Measurements from ENCODE around the gene ZNF507.
"Not testable (repeated sequence)": the region's sequence is repeated elsewhere in the genome, so short reads cannot be mapped to it uniquely, and the experiment has no call there.

ZNF507 gene

DNA sequence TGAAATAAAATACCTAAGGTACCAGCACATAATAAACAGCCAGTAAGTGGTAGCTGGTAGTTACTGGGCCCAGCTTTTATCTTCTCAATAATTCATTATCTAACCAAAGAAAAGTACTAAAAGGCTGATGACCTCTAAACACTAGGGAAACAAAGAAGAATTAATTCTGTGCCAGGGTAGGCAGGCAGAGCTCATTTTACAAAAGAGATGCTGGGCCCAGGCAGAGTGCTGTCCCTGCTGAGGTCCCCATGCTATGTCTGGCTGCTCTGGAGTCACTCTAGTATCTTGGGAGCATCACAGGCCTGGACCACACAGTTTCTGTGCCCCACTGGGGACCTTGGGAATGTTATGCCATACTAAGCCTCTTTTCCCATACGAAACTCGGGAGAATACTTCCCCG lies 18.2 kb downstream of the ZNF507 start:
- intact Hi-C loops (cut with DNase I), result no loop called here
- DNase-seq, result peak in 3 of 10 donors; percentile 3 to 56 (median 25)

- no peak for DNase-seq
- intact Hi-C loops (cut with DNase I), result no loop called here
These were observed 18.6 kb downstream of the ZNF507 start for GRCh38 chr19:32364040-32364439.

- no peak for DNase-seq
- intact Hi-C loops (cut with DNase I), result no loop called here
These were observed 21.7 kb downstream of the ZNF507 start for GRCh38 chr19:32367063-32367462.

- intact Hi-C loops (cut with DNase I), result no loop called here
- no peak for DNase-seq
These were observed 22.6 kb downstream of the ZNF507 start for GRCh38 chr19:32367948-32368536.

DNA sequence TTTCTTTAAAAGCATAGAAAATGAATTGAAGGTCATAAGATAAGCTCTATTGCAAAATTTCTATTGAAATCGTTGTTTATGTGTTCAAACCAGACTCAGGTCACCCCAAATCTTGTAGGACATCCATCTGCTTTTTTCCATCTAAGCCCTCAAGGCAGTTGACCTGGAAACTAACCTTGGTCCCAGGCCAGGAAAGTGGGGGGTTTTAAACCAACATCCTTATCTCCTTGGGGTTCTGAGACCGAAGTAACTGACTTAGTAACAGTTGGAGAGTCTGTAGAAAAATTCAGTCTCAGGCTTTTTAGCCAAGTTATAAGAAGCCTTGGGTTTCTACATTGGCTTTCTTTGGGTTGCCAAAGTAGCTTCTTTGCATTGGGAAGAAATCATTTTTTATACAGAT lies 23.4 kb downstream of the ZNF507 start:
- no peak for DNase-seq
- intact Hi-C loops (cut with DNase I), result no loop called here

- intact Hi-C loops (cut with DNase I), result no loop called here
These were observed 27.5 kb downstream of the ZNF507 start for GRCh38 chr19:32372726-32373517.

GRCh38 chr19:32373585-32374295 lies 28.3 kb downstream of the ZNF507 start:
- intact Hi-C loops (cut with DNase I), result no loop called here
- peak in 1 of 10 donors; percentile 23 for DNase-seq

More at GRCh38 chr19:32372726-32373517, 27.5 kb downstream of the ZNF507 start:
- DNase-seq, result no peak

- intact Hi-C loops (cut with DNase I); DNase-seq: not testable (repeated sequence)
These were observed 29.0 kb downstream of the ZNF507 start for GRCh38 chr19:32374362-32374761.

DNA sequence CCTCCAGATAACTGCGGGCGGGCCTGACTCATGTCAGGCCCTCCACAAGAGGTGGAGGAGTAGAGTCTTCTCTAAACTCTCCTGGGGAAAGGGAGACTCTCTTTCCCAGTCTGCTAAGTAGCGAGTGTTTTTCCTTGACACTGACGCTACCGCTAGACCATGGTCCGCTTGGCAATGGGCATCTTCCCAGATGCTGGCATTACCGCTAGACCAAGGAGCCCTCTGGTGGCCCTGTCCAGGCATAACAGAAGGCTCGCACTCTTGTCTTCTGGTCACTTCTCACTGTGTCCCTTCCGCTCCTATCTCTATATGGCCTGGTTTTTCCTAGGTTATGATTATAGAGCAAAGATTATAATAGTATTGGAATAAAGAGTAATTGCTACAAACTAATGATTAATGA lies 31.7 kb downstream of the ZNF507 start:
- DNase-seq, result peak in 4 of 10 donors; percentile 6 to 89 (median 38)
- intact Hi-C loops (cut with DNase I), result loop anchor here (5.0 kb wide), 1 partner anchor 40 kb away; no protein-coding TSS in a partner anchor

- intact Hi-C loops (cut with DNase I), result no loop called here
- no peak for DNase-seq
These were observed 34.9 kb downstream of the ZNF507 start for GRCh38 chr19:32380269-32380668.

DNA sequence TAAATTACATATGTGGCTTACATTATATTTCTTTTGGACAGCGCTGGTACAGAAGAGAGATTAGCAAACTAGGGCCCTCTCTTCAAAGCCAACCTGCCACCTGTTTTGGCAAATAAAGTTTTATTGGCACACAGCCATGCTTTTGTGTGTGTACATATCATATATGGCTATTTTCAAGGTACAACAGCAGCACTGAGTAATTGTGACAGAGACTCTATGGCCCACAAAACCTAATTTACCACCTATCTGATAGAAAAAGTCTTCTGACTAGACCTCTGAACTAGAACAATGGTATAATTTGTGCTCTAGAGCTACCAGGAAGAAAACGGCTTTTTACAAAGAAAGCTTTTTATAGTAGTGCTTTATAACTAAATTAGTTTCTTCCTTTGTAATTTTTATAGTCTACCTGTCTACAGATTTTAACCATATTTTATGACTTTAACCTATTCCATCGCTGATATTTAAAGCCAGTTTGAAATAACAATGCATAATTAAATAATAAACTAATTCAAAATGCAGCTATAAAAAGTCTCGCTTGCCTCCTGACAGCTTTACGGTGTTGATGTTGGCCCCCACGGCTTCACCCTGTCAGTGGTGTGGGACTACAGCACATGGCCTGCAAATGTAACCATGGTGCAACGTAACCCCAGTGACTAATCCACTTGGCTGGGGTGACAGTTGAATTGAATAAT lies 42.4 kb downstream of the ZNF507 start:
- intact Hi-C loops (cut with DNase I), result no loop called here
- no peak for DNase-seq

DNA sequence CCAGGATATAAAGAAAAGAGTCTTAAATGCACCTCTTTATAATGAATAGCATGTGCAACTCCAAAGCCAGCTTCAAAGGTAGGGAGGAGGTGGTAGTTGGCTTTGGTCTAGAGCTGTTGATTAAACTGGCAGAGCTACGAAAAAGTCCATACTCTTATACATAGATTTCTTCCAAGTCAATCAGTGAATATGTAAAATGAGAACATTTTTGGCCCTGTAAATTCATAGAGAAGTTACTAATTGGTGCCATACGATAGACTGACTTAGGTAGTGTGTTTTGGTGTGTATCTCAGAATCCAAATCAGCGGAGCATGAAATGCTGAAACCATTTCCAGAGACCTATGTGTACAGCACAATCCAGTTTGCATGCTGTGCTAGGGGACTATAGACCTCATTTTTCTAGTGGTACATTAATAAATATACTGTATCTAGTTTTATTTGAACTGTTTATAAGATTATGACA lies 43.0 kb downstream of the ZNF507 start:
- intact Hi-C loops (cut with DNase I), result no loop called here
- DNase-seq, result no peak

GRCh38 chr19:32392901-32393300 lies 47.5 kb downstream of the ZNF507 start:
- no peak for DNase-seq
- intact Hi-C loops (cut with DNase I), result no loop called here

DNA sequence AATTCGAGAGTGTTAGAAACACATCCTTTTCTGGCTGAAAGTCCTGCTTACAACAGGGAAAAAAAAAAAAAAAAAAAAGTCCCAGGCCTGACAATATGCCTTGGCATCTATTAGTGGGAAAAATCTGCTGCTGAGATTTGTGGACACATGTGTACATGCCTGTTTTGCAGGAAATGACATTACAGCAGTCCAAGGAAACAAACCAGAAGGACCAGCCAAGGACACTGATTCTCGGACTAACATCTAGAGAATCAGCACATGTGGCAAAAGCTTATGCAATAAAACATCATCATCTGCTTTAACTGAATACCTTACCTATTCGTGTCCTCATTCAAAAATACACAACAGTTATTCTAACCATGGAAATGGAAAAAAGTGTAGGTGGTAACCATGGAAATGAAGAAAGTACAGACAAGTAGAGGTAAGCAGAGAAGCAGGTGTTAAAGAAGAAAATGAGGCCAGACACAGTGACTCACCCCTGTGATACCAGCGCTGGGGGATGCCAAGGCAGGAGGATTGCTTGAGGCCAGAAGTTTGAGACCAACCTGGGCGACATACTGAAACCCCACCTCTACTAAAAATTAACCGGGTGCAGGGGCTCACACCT lies 50.7 kb downstream of the ZNF507 start:
- intact Hi-C loops (cut with DNase I), result no loop called here
- no peak for DNase-seq

DNA sequence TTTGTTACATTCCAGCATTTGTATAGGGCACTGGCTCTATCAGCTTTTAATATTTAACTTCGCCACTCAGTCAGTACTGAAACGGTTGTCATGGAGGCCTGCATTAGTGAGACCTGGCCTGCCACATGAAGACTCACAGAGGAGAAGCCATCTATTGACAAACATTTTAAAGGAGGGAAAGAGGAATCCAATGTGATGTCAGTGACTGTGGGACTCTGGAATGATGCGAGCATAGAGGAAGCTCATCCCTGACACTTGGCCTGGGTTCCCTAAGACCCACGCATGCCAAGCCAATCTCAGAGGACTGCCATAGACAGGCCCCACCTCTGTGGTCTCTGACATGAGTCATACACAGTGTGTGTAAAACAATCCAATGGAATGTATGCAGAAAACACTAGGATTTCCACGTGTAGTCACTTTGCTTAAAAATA lies 52.3 kb downstream of the ZNF507 start:
- intact Hi-C loops (cut with DNase I), result no loop called here
- no peak for DNase-seq

DNA sequence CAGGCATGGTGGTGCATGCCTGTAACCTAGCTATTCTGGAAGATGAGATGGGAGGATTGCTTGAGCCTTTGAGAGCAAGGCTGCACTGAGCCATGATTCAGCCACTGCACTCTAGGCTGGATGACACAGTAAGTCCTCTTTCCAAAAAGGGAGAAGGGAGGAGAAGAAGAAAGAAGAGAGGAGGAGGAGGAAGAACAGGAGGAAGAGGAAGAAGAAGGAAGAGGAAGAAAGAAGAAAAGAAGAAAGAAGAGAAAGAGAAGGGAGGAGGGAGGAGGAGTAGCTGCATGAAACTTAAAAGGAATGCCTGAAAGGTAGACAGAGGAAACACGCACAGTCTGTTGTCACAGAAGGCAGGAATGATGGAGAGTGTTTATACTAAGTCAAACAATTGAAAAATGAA lies 56.6 kb downstream of the ZNF507 start:
- intact Hi-C loops (cut with DNase I), result loop anchor here (10.0 kb wide), 1 partner anchor 173 kb away; no protein-coding TSS in a partner anchor
- DNase-seq, result no peak

GRCh38 chr19:32403291-32403995 lies 58.0 kb downstream of the ZNF507 start:
- intact Hi-C loops (cut with DNase I), result loop anchor here (10.0 kb wide), 1 partner anchor 171 kb away; no protein-coding TSS in a partner anchor
- DNase-seq, result no peak

- no peak for DNase-seq
- intact Hi-C loops (cut with DNase I), result loop anchor here (10.0 kb wide), 1 partner anchor 170 kb away; no protein-coding TSS in a partner anchor
These were observed 59.0 kb downstream of the ZNF507 start for GRCh38 chr19:32404213-32404932.

Data from posterior cingulate gyrus (tissue), 11 donors.